ENCODE data around the gene RUNX2. TPM values are rescaled to one million over a fixed set of nuclear protein-coding genes. Genes with fewer than 3 reads are reported as not detected.

The RUNX2 gene
- total RNA-seq, 3 donors from 2014 or later, result 2.7 to 7.3 (median 7.2) TPM

- no peaks in the 10 kb centered on the region for H3K27me3 ChIP-seq
- no peaks in the 10 kb centered on the region for H3K36me3 ChIP-seq
- no peaks in the 10 kb centered on the region for H3K4me1 ChIP-seq
- no peak overlapping the region for H3K27ac ChIP-seq
- TF ChIP-seq POLR2A (IDR thresholded peaks at IDR 0.05) (no peak), POLR2AphosphoS5 (IDR thresholded peaks at IDR 0.05) (no peak), CTCF (IDR thresholded peaks at IDR 0.05) (no peak)
- DNase-seq (ENCODE audit: low spot score in 2 of 2), result no peak
- intact Hi-C loops (cut with DNase I; ENCODE audit: low total_unique reads), result no loop called here
- no peak overlapping the region for H3K4me3 ChIP-seq
- no peaks in the 10 kb centered on the region for H3K9me3 ChIP-seq
Measured at GRCh38 chr6:45710304-45710821, 382.2 kb downstream of the RUNX2 start.

GRCh38 chr6:45712076-45712475, 383.9 kb downstream of the RUNX2 start:
- Histone ChIP-seq H3K9me3 (no peaks in the 10 kb centered on the region), H3K36me3 (no peaks in the 10 kb centered on the region), H3K4me1 (no peaks in the 10 kb centered on the region), H3K27me3 (no peaks in the 10 kb centered on the region), H3K27ac (no peak overlapping the region), H3K4me3 (no peak overlapping the region)
- no peak for TF ChIP-seq CTCF (IDR thresholded peaks at IDR 0.05)
- no peak for TF ChIP-seq POLR2A (IDR thresholded peaks at IDR 0.05)
- TF ChIP-seq POLR2AphosphoS5 (IDR thresholded peaks at IDR 0.05), result no peak
- no peak for DNase-seq (ENCODE audit: low spot score in 2 of 2)
- intact Hi-C loops (cut with DNase I; ENCODE audit: low total_unique reads), result no loop called here

GRCh38 chr6:45712786-45713185, 384.7 kb downstream of the RUNX2 start:
- no peaks in the 10 kb centered on the region for H3K36me3 ChIP-seq
- TF ChIP-seq CTCF (IDR thresholded peaks at IDR 0.05) (no peak), POLR2AphosphoS5 (IDR thresholded peaks at IDR 0.05) (no peak), POLR2A (IDR thresholded peaks at IDR 0.05) (no peak)
- intact Hi-C loops (cut with DNase I; ENCODE audit: low total_unique reads), result no loop called here
- no peaks in the 10 kb centered on the region for H3K27me3 ChIP-seq
- H3K9me3 ChIP-seq, result no peaks in the 10 kb centered on the region
- DNase-seq (ENCODE audit: low spot score in 2 of 2), result no peak
- H3K27ac ChIP-seq, result no peak overlapping the region
- no peaks in the 10 kb centered on the region for H3K4me1 ChIP-seq
- H3K4me3 ChIP-seq, result no peak overlapping the region

Other genes starting within 250 kb of the RUNX2 start
- 10 to 100 TPM in 2 of 3 donors, 1 to 10 TPM in 1; 6.9 to 15.1 (median 13.6) TPM for gene SUPT3H, start 49.6 kb downstream of the RUNX2 start, total RNA-seq

Data from breast epithelium (tissue), 4 donors.